Keratinocyte (primary cell): ENCODE results near the gene RRP9. TPM values are rescaled to one million over a fixed set of nuclear protein-coding genes. Genes with fewer than 3 reads are reported as not detected.

Experiments
- DNase-seq: peaks from one replicate; pipeline ENCODE4 v3.0.0-alpha.2; 2011; ENCODE audit warnings: low read depth, missing footprints, low spot score
- FAIRE-seq: peaks from 2 replicates; lab custom pipeline; 2011; peaks lifted over from hg19 to GRCh38; lab: Jason Lieb, UNC
- H2AFZ ChIP-seq: 2 replicates; pipeline ENCODE4 v1.6.0; 2012; ENCODE audit warnings: low read length, control low read depth, inconsistent platforms; ENCODE audit not compliant: control insufficient read depth
- H3K27ac ChIP-seq: 2 replicates; pipeline ENCODE4 v1.5.1; 2011; ENCODE audit warnings: low read length; ENCODE audit not compliant: control insufficient read depth, insufficient read depth
- H3K27me3 ChIP-seq: 3 replicates; pipeline ENCODE4 v1.6.0; 2011; ENCODE audit warnings: low read length; ENCODE audit not compliant: control insufficient read depth, insufficient read depth; ENCODE audit errors: extremely low read depth
- H3K36me3 ChIP-seq, 2 experiments: 2 replicates in 1 of 2; 3 replicates in 1 of 2; pipeline ENCODE4 v1.5.1; 2011; ENCODE audit warnings: low read length in 2 of 2, mild to moderate bottlenecking in 1 of 2; ENCODE audit not compliant: control insufficient read depth in 2 of 2, insufficient read depth in 2 of 2; ENCODE audit errors: extremely low read depth in 1 of 2
- H3K4me1 ChIP-seq: 3 replicates; pipeline ENCODE4 v1.5.1; 2011; ENCODE audit warnings: low read length; ENCODE audit not compliant: control insufficient read depth, insufficient read depth; ENCODE audit errors: extremely low read depth
- H3K4me2 ChIP-seq: 3 replicates; pipeline ENCODE4 v1.6.0; 2011; ENCODE audit warnings: low read depth, low read length; ENCODE audit not compliant: control insufficient read depth, insufficient read depth; ENCODE audit errors: extremely low read depth
- H3K4me3 ChIP-seq, 3 experiments: fragments of 200-600 bp in 1 of 3; sonication (generic) in 1 of 3; 2 replicates in 2 of 3; 3 replicates in 1 of 3; pipeline ENCODE4 v1.5.1; 2011 to 2016; ENCODE audit warnings: low read length in 3 of 3, mild to moderate bottlenecking in 3 of 3, control low read depth in 2 of 3, inconsistent platforms in 1 of 3, low read depth in 1 of 3, mixed read lengths in 1 of 3, mixed run types in 1 of 3, moderate library complexity in 1 of 3; ENCODE audit not compliant: control insufficient read depth in 2 of 3, insufficient read depth in 2 of 3; ENCODE audit errors: extremely low read depth in 1 of 3
- H3K79me2 ChIP-seq: 2 replicates; pipeline ENCODE4 v1.6.0; 2012; ENCODE audit warnings: low read length; ENCODE audit not compliant: control insufficient read depth, insufficient read depth
- H3K9ac ChIP-seq: 3 replicates; pipeline ENCODE4 v1.6.0; 2011; ENCODE audit warnings: low read length; ENCODE audit not compliant: control insufficient read depth, insufficient read depth; ENCODE audit errors: extremely low read depth
- H3K9me1 ChIP-seq: 3 replicates; pipeline ENCODE4 v1.6.0; 2011; ENCODE audit warnings: low read length; ENCODE audit not compliant: control insufficient read depth, insufficient read depth; ENCODE audit errors: extremely low read depth
- H3K9me3 ChIP-seq: 2 replicates; pipeline ENCODE4 v1.5.1; 2012; ENCODE audit warnings: low read depth, low read length; ENCODE audit not compliant: control insufficient read depth
- H4K20me1 ChIP-seq: 3 replicates; pipeline ENCODE4 v1.6.0; 2011; ENCODE audit warnings: low read length; ENCODE audit not compliant: control insufficient read depth, insufficient read depth; ENCODE audit errors: extremely low read depth
- EZH2 ChIP-seq: IDR thresholded peaks from one replicate; pipeline ENCODE4 v1.6.1; 2012; ENCODE audit warnings: inconsistent platforms, mild to moderate bottlenecking, low read length, moderate library complexity
- dilution Hi-C: fragments of 300-500 bp; cut with MboI; formaldehyde crosslinking; loops from one replicate; pipeline ENCODE4 v1.7.0; 2020; ENCODE audit warnings: low sequenced_read_pairs; ENCODE audit not compliant: extremely low pct_ligation_motif_present
- polyA plus RNA-seq, 5 experiments: library from polyadenylated mRNA; depleted of rRNA in 3 of 5; stranded (reverse) in 3 of 5; stranded (forward) in 1 of 5; unstranded in 1 of 5; fragments of >200 nt; gene quantifications; 1 replicate in 1 of 5; 2 replicates in 3 of 5; 3 replicates in 1 of 5; pipeline versions ENCODE4 v1.2.1 to v1.2.3, GENCODE V29; 2011 to 2012; ENCODE audit warnings: missing spikeins in 2 of 5, low read depth in 1 of 5, low replicate concordance in 1 of 5
- TF ChIP-seq, protein P1 (sequence below), 3 experiments: IDR thresholded peaks in 1 of 3; conservative IDR thresholded peaks in 1 of 3; optimal IDR thresholded peaks in 1 of 3; 2 replicates in 2 of 3; 3 replicates in 1 of 3; pipeline versions ENCODE3 to v1.5.1; 2011; ENCODE audit warnings: low read length in 3 of 3, mild to moderate bottlenecking in 3 of 3, moderate library complexity in 2 of 3, control low read depth in 1 of 3, inconsistent platforms in 1 of 3; ENCODE audit not compliant: insufficient read depth in 2 of 3; ENCODE audit errors: extremely low read depth in 1 of 3

RRP9 gene
- polyA plus RNA-seq, 1 donor (not counting 4 experiments of a cell fraction or from before 2014, with no cell fraction given), result 21.8 TPM

DNA sequence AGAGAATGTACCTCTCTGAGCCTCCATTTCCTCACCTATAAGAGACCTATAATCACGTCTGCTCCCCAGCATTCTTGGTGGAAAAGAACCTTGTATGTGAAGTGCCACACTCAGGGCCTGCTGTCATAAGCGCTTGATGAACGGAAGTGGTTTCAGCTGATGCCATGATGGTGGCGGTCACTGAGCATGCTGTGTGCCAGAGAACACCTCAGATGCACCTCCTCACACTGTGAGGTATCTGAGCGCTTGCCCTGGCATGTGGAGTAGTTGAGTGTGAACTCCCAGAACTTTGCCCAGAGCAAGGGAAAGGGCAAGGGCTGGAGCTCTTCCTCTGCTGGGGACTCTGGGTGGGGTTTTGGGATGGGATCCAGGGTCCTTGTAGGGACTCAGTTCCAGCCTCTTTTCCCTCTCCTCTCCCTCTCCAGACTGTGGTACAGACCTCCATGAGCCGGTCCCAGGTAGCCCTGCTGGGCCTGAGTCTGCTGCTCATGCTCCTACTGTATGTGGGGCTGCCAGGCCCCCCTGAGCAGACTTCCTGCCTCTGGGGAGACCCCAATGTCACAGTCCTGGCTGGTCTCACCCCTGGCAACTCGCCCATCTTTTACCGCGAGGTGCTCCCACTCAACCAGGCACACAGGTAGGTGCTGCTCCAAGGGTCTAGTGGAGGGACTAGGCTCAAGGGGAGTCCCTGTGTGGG, 35.9 kb upstream of the RRP9 start:
- Histone ChIP-seq H3K4me2 (peak overlapping the region; percentile 39), H3K4me1 (peaks cover 37% of the 10 kb centered on the region), H4K20me1 (no peaks in the 10 kb centered on the region), H3K27me3 (no peaks in the 10 kb centered on the region), H3K9ac (peak overlapping the region; percentile 33), H3K4me3 (no peak overlapping the region), H3K9me1 (no peaks in the 10 kb centered on the region), H2AFZ (peak overlapping the region; percentile 49), H3K9me3 (no peaks in the 10 kb centered on the region), H3K27ac (peak overlapping the region; percentile 22), H3K79me2 (peaks cover 4% of the 10 kb centered on the region), H3K36me3 (no peaks in the 10 kb centered on the region)
- peak; percentile 95 for FAIRE-seq
- DNase-seq, result peak; percentile 44
- TF ChIP-seq EZH2, result no peak
- TF ChIP-seq, protein P1, sequence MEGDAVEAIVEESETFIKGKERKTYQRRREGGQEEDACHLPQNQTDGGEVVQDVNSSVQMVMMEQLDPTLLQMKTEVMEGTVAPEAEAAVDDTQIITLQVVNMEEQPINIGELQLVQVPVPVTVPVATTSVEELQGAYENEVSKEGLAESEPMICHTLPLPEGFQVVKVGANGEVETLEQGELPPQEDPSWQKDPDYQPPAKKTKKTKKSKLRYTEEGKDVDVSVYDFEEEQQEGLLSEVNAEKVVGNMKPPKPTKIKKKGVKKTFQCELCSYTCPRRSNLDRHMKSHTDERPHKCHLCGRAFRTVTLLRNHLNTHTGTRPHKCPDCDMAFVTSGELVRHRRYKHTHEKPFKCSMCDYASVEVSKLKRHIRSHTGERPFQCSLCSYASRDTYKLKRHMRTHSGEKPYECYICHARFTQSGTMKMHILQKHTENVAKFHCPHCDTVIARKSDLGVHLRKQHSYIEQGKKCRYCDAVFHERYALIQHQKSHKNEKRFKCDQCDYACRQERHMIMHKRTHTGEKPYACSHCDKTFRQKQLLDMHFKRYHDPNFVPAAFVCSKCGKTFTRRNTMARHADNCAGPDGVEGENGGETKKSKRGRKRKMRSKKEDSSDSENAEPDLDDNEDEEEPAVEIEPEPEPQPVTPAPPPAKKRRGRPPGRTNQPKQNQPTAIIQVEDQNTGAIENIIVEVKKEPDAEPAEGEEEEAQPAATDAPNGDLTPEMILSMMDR (optimal IDR thresholded peaks at IDR 0.05 in 1 of 3, IDR thresholded peaks at IDR 0.05 in 1 of 3, conservative IDR thresholded peaks at IDR 0.05 in 1 of 3; ENCODE audit: extremely low read depth in 1 of 3, insufficient read depth in 2 of 3, low read length in 3 of 3), result no peak
- dilution Hi-C loops, result no loop called here

DNA sequence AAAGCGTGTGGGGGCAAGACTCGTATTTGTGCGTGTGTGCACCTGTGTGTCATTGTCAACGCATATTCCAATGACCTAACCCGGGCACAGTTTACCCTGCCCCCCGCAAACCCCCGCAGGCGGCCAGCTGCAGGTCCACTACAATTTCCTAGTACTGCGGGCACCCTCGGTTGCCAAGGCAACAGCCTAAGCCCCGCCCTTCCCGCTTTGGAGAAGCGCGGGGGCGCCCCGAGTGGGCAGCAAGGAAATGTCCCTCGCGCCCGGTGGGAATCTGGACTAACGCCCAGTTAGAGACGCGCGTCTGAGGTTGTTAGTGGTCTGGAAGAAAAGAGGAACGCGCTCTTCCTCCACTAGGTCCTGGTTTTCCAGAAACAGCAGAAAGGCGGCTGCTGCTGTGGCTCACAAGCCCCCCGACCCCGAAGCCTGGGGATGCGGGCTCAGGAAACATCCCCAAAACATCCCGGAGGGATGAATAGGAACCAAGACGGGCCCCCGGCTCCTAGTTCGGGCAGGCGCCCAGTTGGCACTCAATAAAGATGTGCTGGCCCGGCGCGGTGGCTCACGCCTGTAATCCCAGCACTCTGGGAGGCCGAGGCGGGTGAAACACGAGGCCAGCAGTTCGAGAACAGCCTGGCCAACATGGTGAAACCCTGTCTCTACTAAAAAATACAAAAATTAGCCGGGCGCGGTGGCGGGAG, 34.3 kb upstream of the RRP9 start:
- Histone ChIP-seq H3K27ac (no peak overlapping the region), H2AFZ (no peak overlapping the region), H3K27me3 (no peaks in the 10 kb centered on the region), H3K79me2 (peaks cover 4% of the 10 kb centered on the region), H4K20me1 (no peaks in the 10 kb centered on the region), H3K4me2 (no peak overlapping the region), H3K9me3 (no peaks in the 10 kb centered on the region), H3K4me1 (peaks cover 39% of the 10 kb centered on the region), H3K4me3 (no peak overlapping the region), H3K9ac (no peak overlapping the region), H3K9me1 (no peaks in the 10 kb centered on the region), H3K36me3 (no peaks in the 10 kb centered on the region)
- no peak for DNase-seq
- TF ChIP-seq, protein P1 (optimal IDR thresholded peaks at IDR 0.05 in 1 of 3, IDR thresholded peaks at IDR 0.05 in 1 of 3, conservative IDR thresholded peaks at IDR 0.05 in 1 of 3; ENCODE audit: extremely low read depth in 1 of 3, insufficient read depth in 2 of 3, low read length in 3 of 3), result no peak
- TF ChIP-seq EZH2, result no peak
- dilution Hi-C loops, result no loop called here
- no peak for FAIRE-seq
